HL-60 (cell line): ENCODE measurements around the gene POMT1.
A peak's percentile ranks its signal among the peaks of the same experiment; 100 is the strongest.

Experiments used
- DNase-seq, 2 experiments: peaks; one replicate each; pipeline ENCODE4 v3.0.0-alpha.2; 2010 to 2020; ENCODE audit warnings: low read depth in 1 of 2, low spot score in 1 of 2
- H3K27ac ChIP-seq: fragments of 250-450 bp; sonication (Bioruptor Pico); replicated peaks from 2 replicates; pipeline ENCODE4 v1.5.1; 2020; ENCODE audit warnings: mild to moderate bottlenecking, moderate library complexity
- H3K27me3 ChIP-seq: fragments of 250-450 bp; sonication (Bioruptor Pico); 2 replicates; pipeline ENCODE4 v1.5.1; 2021; ENCODE audit warnings: mild to moderate bottlenecking, moderate library complexity; ENCODE audit not compliant: insufficient read depth, poor library complexity, severe bottlenecking
- H3K4me3 ChIP-seq: replicated peaks from 2 replicates; pipeline ENCODE4 v1.5.1; 2011; ENCODE audit warnings: mild to moderate bottlenecking, control low read depth, low read length; ENCODE audit not compliant: insufficient read depth
- CTCF ChIP-seq: IDR thresholded peaks from one replicate; pipeline ENCODE4 v1.5.1; 2011; ENCODE audit warnings: low read length, control low read depth, inconsistent platforms; ENCODE audit not compliant: insufficient read depth
- GABPA ChIP-seq: IDR thresholded peaks from 2 replicates; pipeline ENCODE4 v1.6.1; 2012; ENCODE audit warnings: low read depth
- POLR2AphosphoS5 ChIP-seq: IDR thresholded peaks from 2 replicates; pipeline ENCODE4 v1.6.1; 2012; ENCODE audit warnings: low read depth
- REST ChIP-seq: IDR thresholded peaks from 2 replicates; pipeline ENCODE4 v1.6.1; 2012; ENCODE audit warnings: low read depth; ENCODE audit not compliant: insufficient replicate concordance
- SPI1 ChIP-seq: IDR thresholded peaks from 2 replicates; pipeline ENCODE4 v1.6.1; 2012; ENCODE audit warnings: low read depth, mild to moderate bottlenecking, borderline replicate concordance

Gene POMT1

GRCh38 chr9:131477816-131478419 lies 24.8 kb upstream of the POMT1 start:
- TF ChIP-seq REST (no peak), SPI1 (no peak), GABPA (no peak), CTCF (no peak), POLR2AphosphoS5 (no peak)
- H3K27ac ChIP-seq = no peak overlapping the region

GRCh38 chr9:131478421-131478868 lies 24.3 kb upstream of the POMT1 start:
- no peaks in the 10 kb centered on the region for H3K27me3 ChIP-seq
- TF ChIP-seq GABPA (no peak), SPI1 (no peak), POLR2AphosphoS5 (no peak), REST (no peak), CTCF (peak; percentile 20)
- no peak overlapping the region for H3K27ac ChIP-seq
- peak; percentile 18 to 34 for DNase-seq
- no peak overlapping the region for H3K4me3 ChIP-seq

More at GRCh38 chr9:131477816-131478419, 24.8 kb upstream of the POMT1 start:
- DNase-seq = no peak
- Histone ChIP-seq H3K4me3 (no peak overlapping the region), H3K27me3 (no peaks in the 10 kb centered on the region)

- no peak overlapping the region for H3K4me3 ChIP-seq
- no peaks in the 10 kb centered on the region for H3K27me3 ChIP-seq
- TF ChIP-seq GABPA (no peak), CTCF (no peak), REST (no peak), POLR2AphosphoS5 (no peak), SPI1 (no peak)
- no peak for DNase-seq
- no peak overlapping the region for H3K27ac ChIP-seq
These were observed 23.8 kb upstream of the POMT1 start for GRCh38 chr9:131478911-131479310.
